AG10803 (cell line): ENCODE results near the gene SH3RF3.

Experiments
- DNase-seq: peaks from one replicate; pipeline ENCODE4 v3.0.0; 2010; ENCODE audit warnings: low read depth
- H3K4me3 ChIP-seq: 2 replicates; pipeline ENCODE4 v1.5.1; 2011; ENCODE audit warnings: mild to moderate bottlenecking, low read length, control low read depth
- TF ChIP-seq, protein P1 (sequence below): conservative IDR thresholded peaks from 2 replicates; pipeline ENCODE4 v1.5.1; 2011; ENCODE audit warnings: mild to moderate bottlenecking, low read length, control low read depth, inconsistent platforms

Gene SH3RF3

DNA sequence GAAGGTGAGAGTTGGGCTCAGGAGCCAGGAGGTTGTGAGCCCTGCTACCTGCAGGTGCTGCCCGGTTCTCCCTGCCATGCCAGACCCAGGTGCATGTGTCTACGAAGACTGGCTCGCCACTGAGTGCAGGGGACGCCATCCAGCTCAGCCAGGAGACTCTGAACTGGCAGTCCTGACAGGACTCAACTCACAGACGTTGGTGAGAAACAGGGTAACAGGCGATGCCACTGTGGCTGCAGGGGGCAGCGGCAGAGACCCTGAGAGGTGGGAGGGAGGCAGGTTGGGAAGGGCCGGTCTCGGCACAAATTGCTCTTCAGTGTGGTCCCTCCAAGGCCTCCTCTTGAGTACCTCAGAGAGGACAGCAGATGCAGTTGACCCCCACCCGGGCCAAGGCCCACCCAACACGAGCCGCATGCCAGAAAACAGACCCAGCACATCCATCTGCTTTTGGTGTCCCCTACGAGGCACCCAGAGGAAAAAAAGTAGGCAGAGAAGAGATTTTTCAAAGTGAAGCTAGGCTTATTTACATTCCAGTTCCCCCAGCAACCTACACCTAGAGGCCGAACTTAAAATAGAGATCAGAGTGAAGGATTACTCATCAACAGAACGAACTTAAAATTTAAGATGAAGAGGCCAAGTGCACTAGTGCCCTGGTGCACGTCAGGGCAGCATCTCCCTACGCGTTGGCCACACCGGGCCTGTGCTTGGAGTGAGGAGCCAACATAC is 300.0 kb downstream of the SH3RF3 start:
- H3K4me3 ChIP-seq, result no peak overlapping the region
- TF ChIP-seq, protein P1, sequence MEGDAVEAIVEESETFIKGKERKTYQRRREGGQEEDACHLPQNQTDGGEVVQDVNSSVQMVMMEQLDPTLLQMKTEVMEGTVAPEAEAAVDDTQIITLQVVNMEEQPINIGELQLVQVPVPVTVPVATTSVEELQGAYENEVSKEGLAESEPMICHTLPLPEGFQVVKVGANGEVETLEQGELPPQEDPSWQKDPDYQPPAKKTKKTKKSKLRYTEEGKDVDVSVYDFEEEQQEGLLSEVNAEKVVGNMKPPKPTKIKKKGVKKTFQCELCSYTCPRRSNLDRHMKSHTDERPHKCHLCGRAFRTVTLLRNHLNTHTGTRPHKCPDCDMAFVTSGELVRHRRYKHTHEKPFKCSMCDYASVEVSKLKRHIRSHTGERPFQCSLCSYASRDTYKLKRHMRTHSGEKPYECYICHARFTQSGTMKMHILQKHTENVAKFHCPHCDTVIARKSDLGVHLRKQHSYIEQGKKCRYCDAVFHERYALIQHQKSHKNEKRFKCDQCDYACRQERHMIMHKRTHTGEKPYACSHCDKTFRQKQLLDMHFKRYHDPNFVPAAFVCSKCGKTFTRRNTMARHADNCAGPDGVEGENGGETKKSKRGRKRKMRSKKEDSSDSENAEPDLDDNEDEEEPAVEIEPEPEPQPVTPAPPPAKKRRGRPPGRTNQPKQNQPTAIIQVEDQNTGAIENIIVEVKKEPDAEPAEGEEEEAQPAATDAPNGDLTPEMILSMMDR, result no peak
- no peak for DNase-seq

GRCh38 chr2:109429567-109430328 is 300.7 kb downstream of the SH3RF3 start:
- no peak for DNase-seq
- TF ChIP-seq, protein P1, result no peak
- H3K4me3 ChIP-seq, result no peak overlapping the region

DNA sequence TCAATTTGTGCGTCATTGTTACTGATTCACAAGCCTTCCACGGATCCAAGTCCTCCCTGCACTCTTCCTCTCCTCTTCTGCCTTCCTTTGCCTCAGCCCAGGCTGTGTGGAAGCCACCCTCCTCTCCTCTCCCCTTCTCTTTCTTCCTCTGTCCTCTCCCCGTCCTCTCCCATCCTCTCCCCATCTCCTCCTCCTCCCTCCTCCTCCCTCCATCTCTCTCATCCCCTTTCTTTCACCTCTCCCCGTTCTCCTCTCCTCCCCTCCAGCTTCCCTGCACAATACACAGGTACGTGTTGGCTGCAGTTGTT is 301.3 kb downstream of the SH3RF3 start:
- TF ChIP-seq, protein P1, result no peak

DNA sequence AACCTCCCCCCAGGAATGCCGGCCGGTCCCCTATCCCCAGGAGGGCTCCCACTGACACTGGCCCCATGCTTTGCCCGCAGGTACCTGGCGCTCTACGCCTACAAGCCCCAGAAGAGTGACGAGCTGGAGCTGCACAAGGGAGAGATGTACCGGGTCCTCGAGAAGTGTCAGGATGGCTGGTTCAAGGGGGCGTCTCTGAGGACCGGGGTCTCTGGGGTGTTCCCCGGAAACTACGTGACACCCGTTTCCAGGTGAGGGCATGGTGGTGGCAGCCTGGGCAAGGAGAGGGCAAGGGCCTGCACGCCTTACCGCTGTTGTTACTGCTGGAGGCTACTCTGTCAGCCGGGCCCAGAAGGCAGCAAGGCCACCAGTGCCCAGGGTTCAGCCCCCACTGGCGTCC is 303.4 kb downstream of the SH3RF3 start:
- DNase-seq, result no peak
- TF ChIP-seq, protein P1, result no peak
- H3K4me3 ChIP-seq, result no peak overlapping the region

More for the DNA sequence above, 301.3 kb downstream of the SH3RF3 start:
- DNase-seq, result no peak
- no peak overlapping the region for H3K4me3 ChIP-seq

DNA sequence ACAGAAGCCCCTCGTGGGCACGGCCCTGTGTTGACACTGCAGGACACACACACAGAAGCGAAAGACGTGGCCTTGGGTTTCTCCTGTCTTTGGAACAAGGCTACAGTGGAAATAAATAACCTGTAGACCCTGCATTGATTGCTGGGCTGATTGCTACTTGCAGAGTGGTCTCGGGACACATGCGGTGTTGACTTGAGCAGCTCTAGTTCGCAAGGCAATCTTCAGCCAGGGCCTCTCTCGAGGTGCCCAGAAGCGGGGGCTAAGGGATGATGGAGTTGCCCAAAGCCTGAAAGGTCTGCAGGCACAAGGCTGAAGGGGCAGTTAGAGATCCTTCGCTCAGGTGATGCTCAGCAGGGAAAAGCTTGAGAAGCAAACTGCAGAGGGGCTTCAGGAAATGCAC is 304.5 kb downstream of the SH3RF3 start:
- TF ChIP-seq, protein P1, result no peak
- DNase-seq, result no peak
- no peak overlapping the region for H3K4me3 ChIP-seq

DNA sequence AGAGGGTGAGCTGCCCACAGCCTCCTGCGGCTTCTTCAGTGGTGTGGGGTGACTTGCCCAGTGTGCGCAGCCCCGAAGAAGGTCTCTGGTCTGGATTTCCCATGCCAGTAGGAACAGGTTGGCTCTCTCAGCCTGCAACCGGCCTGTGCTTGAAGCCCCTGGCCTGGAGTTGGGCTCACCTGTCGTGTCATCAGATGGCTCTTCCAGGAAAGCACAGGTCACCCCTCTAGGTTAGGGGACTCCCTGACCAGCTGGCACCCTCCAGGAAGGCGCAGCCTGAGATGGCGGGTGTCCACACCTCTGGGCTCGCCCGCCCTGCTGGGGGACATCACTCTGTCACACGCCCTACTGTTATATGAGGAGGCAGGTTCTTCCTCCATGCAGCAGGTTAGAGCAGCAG is 304.9 kb downstream of the SH3RF3 start:
- DNase-seq, result no peak
- no peak overlapping the region for H3K4me3 ChIP-seq
- TF ChIP-seq, protein P1, result no peak

GRCh38 chr2:109434351-109434750 is 305.3 kb downstream of the SH3RF3 start:
- DNase-seq, result no peak
- no peak overlapping the region for H3K4me3 ChIP-seq
- TF ChIP-seq, protein P1, result no peak
